GM18951 (cell line): ENCODE results near the gene ADARB2.

Source experiments
- POLR2A ChIP-seq: IDR thresholded peaks from 4 replicates; pipeline ENCODE4 v1.6.1; 2011; ENCODE audit warnings: mild to moderate bottlenecking; ENCODE audit not compliant: insufficient read length, insufficient read depth; ENCODE audit errors: extremely low read depth
- in situ Hi-C: fragments of 300-500 bp; cut with MboI; formaldehyde crosslinking; loops from one replicate; pipeline ENCODE4 v1.12.0; 2022; ENCODE audit warnings: low sequenced_read_pairs, mixed read lengths, inconsistent platforms; ENCODE audit not compliant: unreplicated experiment

ADARB2 gene

GRCh38 chr10:1156921-1157614, 580.3 kb downstream of the ADARB2 start:
- in situ Hi-C loops, result no loop called here

GRCh38 chr10:1156616-1156886, 580.8 kb downstream of the ADARB2 start:
- in situ Hi-C loops, result no loop called here
- no peak for TF ChIP-seq POLR2A

More at GRCh38 chr10:1156921-1157614, 580.3 kb downstream of the ADARB2 start:
- TF ChIP-seq POLR2A, result no peak

- in situ Hi-C loops, result no loop called here
- no peak for TF ChIP-seq POLR2A
These were observed 581.3 kb downstream of the ADARB2 start for GRCh38 chr10:1155791-1156615.

GRCh38 chr10:1154531-1155295, 582.6 kb downstream of the ADARB2 start:
- TF ChIP-seq POLR2A, result no peak
- in situ Hi-C loops, result no loop called here

- in situ Hi-C loops, result no loop called here
- no peak for TF ChIP-seq POLR2A
These were observed 583.4 kb downstream of the ADARB2 start for GRCh38 chr10:1153805-1154351.

- in situ Hi-C loops, result no loop called here
- TF ChIP-seq POLR2A, result no peak
These were observed 584.0 kb downstream of the ADARB2 start for GRCh38 chr10:1153251-1153763.

- in situ Hi-C loops, result no loop called here
- no peak for TF ChIP-seq POLR2A
These were observed 584.7 kb downstream of the ADARB2 start for GRCh38 chr10:1152386-1153250.

- in situ Hi-C loops, result no loop called here
These were observed 586.0 kb downstream of the ADARB2 start for GRCh38 chr10:1151076-1152033.

GRCh38 chr10:1150638-1150955, 586.7 kb downstream of the ADARB2 start:
- TF ChIP-seq POLR2A, result no peak
- in situ Hi-C loops, result no loop called here

More at GRCh38 chr10:1151076-1152033, 586.0 kb downstream of the ADARB2 start:
- no peak for TF ChIP-seq POLR2A

GRCh38 chr10:1149793-1150637, 587.3 kb downstream of the ADARB2 start:
- TF ChIP-seq POLR2A, result no peak
- in situ Hi-C loops, result no loop called here
